ENCODE measurements around the gene FIBCD1.

Gene FIBCD1

DNA sequence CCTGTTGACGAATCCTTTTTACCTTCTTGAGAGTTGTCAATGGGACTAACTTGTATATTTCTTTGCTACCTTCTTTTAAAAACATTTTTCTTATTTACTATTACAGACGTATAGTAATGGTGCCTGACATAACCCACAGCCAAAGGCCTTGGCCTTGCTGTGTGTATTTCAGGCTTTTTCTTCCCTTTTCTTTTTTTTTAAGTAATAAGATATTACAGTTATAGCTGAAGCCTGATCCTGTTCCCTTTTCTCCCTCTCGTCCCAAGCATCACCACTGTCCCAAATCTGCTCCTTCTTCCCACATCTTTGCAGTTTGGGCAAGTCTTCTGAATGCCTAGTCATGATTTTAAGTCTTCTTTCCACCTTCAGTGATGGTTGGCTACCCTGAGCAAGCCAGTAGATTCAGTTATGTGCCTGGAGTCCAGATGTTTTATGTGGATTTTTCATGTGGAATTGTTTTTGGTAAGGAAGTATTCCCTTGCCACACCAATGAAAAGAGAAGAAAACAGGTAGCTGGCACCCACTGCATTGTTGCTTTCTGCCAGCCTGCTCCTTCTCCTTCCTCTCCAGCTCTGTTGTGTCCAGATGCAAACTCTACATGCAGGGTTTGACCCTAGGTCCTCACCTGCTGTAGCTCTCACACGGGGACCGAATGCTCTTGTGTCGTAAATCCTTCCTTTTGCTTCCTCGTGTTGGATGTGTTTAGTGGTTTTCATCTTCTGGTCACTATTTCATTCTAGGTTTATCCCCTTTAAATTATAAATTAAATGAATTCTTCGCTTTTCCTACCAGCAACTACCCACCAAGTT, 77.5 kb downstream of the FIBCD1 start:
- peaks cover 13% of the 10 kb centered on the region for H3K36me3 ChIP-seq (ENCODE audit: control insufficient read depth, insufficient read depth, low read length)
- DNase-seq (ENCODE audit: extremely low read depth, insufficient read length): no peak
- no peaks in the 10 kb centered on the region for H3K27me3 ChIP-seq (replicated peaks; ENCODE audit: control insufficient read depth, insufficient read depth, low read length)
- no peak overlapping the region for H3K4me3 ChIP-seq (replicated peaks; ENCODE audit: low read depth, low read length)
- no peak for TF ChIP-seq CTCF (IDR thresholded peaks at IDR 0.05; ENCODE audit: insufficient read depth, low read length, poor library complexity, severe bottlenecking)

DNA sequence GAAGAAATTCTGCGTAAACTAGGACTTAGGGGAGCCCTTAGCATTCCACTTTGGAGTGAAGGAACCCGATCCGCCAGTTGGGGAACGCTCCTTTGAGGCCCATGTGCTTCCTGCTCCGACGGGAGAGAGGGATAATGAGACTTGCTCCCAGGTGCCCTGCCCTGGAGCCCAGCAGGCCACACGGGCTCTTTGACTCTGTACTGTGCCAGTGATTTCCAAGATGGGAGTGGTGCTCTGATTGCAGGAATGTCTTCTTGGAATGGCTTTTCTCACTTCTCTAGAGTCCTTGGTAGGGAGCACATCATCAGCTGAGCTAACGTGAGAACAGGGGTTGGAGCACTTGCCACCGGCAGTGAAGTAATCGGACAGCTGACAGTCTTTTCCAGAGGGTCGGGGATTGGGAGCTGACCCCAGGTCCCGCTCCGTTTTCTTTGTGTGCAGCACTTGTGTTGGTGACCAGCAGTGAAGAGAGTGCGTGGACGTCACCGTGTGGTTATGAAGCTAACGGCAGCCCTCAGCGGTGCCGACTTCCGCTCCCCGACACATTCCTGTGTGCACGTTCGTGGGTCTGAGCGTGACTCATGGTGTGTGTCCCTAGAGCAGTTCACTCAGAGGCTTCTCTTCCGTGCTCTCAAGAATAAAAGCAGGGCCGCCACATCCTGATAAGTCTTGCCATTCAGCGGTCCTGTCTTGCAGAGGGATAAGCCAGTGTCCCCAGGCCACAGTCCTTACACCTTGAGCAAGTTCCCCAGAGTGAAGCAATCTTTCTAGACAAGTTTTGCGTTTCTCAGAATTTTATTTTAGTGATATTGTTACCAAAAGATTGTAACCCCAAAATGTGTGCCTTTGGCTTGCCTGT, 78.4 kb downstream of the FIBCD1 start:
- Histone ChIP-seq H3K36me3 (ENCODE audit: control insufficient read depth, insufficient read depth, low read length) (peaks cover 15% of the 10 kb centered on the region), H3K27me3 (replicated peaks; ENCODE audit: control insufficient read depth, insufficient read depth, low read length) (no peaks in the 10 kb centered on the region), H3K4me3 (replicated peaks; ENCODE audit: low read depth, low read length) (no peak overlapping the region)
- TF ChIP-seq CTCF (IDR thresholded peaks at IDR 0.05; ENCODE audit: insufficient read depth, low read length, poor library complexity, severe bottlenecking): no peak
- DNase-seq (ENCODE audit: extremely low read depth, insufficient read length): no peak

DNA sequence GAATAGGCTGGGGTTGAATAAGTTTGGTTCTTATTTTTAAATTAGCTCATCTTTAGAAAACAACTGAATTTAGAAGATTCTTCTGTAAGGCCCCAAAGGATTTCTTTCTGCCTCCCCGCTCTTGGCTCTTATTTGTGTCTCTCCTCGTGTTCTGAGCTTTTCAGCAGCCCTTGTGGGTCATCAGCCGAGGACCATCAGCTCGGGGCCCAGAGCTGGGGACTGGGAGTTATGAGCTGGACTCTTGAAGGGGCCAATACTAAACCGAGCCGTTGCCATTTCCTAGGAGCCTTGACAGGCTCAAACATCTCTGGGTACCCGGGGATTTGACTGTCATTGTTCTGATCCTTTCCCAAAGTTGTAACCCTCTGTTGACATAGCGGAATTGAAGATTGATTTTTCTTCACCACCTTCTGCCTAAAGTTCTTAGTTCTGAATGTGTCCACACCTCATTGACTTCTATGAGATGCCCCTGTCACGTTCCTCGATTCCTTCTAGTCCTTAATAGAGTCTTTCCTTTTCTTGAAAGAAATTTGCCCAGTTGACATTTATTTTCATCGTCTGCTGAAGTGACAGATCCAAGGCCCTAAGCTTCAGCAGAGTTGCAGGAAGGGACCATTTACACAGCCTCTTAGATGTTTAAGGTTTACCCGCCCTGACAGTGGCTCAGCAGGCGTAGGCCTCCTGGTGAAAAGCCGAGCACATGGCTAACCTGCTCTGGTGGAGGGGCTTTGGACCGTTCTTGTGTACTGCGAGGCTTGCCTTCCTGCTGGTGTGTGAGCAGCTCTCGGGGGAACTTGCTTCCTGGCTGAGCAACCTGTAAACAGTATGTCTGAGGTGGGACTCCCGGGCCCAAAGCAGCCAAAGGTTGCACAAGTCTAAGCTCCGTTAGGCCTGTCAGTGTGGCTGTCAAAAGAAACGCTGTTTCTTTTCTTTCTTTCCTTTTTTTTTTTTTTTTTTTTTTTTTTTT, 80.0 kb downstream of the FIBCD1 start:
- no peak for DNase-seq (ENCODE audit: extremely low read depth, insufficient read length)
- peaks cover 13% of the 10 kb centered on the region for H3K36me3 ChIP-seq (ENCODE audit: control insufficient read depth, insufficient read depth, low read length)
- TF ChIP-seq CTCF (IDR thresholded peaks at IDR 0.05; ENCODE audit: insufficient read depth, low read length, poor library complexity, severe bottlenecking): no peak
- no peak overlapping the region for H3K4me3 ChIP-seq (replicated peaks; ENCODE audit: low read depth, low read length)
- H3K27me3 ChIP-seq (replicated peaks; ENCODE audit: control insufficient read depth, insufficient read depth, low read length): no peaks in the 10 kb centered on the region

- DNase-seq (ENCODE audit: extremely low read depth, insufficient read length): no peak
- Histone ChIP-seq H3K4me3 (replicated peaks; ENCODE audit: low read depth, low read length) (no peak overlapping the region), H3K27me3 (replicated peaks; ENCODE audit: control insufficient read depth, insufficient read depth, low read length) (no peaks in the 10 kb centered on the region), H3K36me3 (ENCODE audit: control insufficient read depth, insufficient read depth, low read length) (peaks cover 13% of the 10 kb centered on the region)
- no peak for TF ChIP-seq CTCF (IDR thresholded peaks at IDR 0.05; ENCODE audit: insufficient read depth, low read length, poor library complexity, severe bottlenecking)
Observed at GRCh38 chr9:130857864-130858738, 80.9 kb downstream of the FIBCD1 start.

DNA sequence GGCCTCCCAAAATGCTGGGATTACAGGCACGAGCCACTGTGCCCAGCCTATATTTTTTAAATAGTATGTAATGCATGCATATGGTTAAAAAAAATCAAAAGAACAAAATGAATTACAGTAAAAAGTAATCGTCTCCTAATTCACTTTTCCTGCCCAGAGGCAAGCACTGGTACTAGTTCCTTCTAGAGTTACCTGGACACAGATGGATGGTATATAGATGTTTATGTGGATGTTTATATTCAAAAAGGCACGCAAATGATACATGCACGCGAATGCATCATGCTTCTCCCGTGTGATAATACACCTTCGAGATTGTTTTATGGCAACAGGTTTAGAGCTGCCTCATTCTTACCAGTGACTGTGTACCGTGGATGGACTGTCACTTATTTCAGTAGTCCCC, 82.6 kb downstream of the FIBCD1 start:
- no peak overlapping the region for H3K4me3 ChIP-seq (replicated peaks; ENCODE audit: low read depth, low read length)
- TF ChIP-seq CTCF (IDR thresholded peaks at IDR 0.05; ENCODE audit: insufficient read depth, low read length, poor library complexity, severe bottlenecking): no peak
- peaks cover 10% of the 10 kb centered on the region for H3K36me3 ChIP-seq (ENCODE audit: control insufficient read depth, insufficient read depth, low read length)
- no peak for DNase-seq (ENCODE audit: extremely low read depth, insufficient read length)
- no peaks in the 10 kb centered on the region for H3K27me3 ChIP-seq (replicated peaks; ENCODE audit: control insufficient read depth, insufficient read depth, low read length)

Data from GM06990 (cell line).